Brain microvascular endothelial cell (primary cell): ENCODE data around the gene RABGEF1.
A peak's percentile ranks its signal among the peaks of the same experiment; 100 is the strongest.
"Not testable (repeated sequence)": the region's sequence is repeated elsewhere in the genome, so short reads cannot be mapped to it uniquely, and the experiment has no call there.

ENCODE experiments used
- DNase-seq: peaks from one replicate; pipeline ENCODE4 v3.0.0-alpha.2; 2020
- H3K27ac ChIP-seq: fragments of 250-450 bp; sonication (Bioruptor Pico); 2 replicates; pipeline ENCODE4 v1.5.1; 2020; ENCODE audit warnings: mild to moderate bottlenecking, moderate library complexity
- H3K27me3 ChIP-seq: fragments of 250-450 bp; sonication (Bioruptor Pico); replicated peaks from 2 replicates; pipeline ENCODE4 v1.5.1; 2020; ENCODE audit warnings: mild to moderate bottlenecking
- H3K36me3 ChIP-seq: fragments of 250-450 bp; sonication (Bioruptor Pico); replicated peaks from 2 replicates; pipeline ENCODE4 v1.5.1; 2020; ENCODE audit warnings: mild to moderate bottlenecking
- H3K4me3 ChIP-seq: 2 replicates; pipeline ENCODE4 v1.5.1; 2011; ENCODE audit warnings: low read depth, mild to moderate bottlenecking, control low read depth, low read length, moderate library complexity
- in situ Hi-C: cut with HindIII; loops from 2 replicates; pipeline ENCODE4 v1.10.0; 2017; ENCODE audit warnings: low sequenced_read_pairs, low pct_ligation_motif_present
- TF ChIP-seq, protein P1 (sequence below): IDR thresholded peaks from 2 replicates; pipeline ENCODE4 v1.5.1; 2011; ENCODE audit warnings: low read depth, mild to moderate bottlenecking, moderate library complexity, low read length, control low read depth, inconsistent platforms; ENCODE audit errors: missing control alignments

RABGEF1 gene

DNA sequence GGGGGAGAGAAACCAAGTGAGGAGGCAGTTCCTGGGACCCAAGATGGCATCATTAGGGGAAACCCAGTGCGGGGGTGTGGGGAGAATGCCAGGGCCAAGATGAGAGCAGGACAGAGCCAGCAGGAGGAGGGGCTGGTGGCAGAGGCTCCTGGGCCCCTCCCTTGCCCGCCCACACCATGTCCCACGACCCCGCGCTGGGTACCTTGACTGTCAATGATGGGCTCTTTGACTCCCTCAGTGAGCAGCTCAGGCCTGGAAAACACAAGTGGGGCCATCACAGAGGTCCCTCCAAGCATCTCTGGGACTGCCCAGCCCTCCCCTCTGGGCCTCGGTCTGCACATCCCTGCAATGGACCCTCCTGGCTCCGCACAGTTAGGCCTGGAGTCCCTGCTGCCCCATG, 75.4 kb downstream of the RABGEF1 start:
- Histone ChIP-seq H3K27ac (no peak overlapping the region), H3K27me3 (no peaks in the 10 kb centered on the region), H3K4me3 (no peak overlapping the region), H3K36me3 (peaks cover 7% of the 10 kb centered on the region)
- TF ChIP-seq, protein P1, sequence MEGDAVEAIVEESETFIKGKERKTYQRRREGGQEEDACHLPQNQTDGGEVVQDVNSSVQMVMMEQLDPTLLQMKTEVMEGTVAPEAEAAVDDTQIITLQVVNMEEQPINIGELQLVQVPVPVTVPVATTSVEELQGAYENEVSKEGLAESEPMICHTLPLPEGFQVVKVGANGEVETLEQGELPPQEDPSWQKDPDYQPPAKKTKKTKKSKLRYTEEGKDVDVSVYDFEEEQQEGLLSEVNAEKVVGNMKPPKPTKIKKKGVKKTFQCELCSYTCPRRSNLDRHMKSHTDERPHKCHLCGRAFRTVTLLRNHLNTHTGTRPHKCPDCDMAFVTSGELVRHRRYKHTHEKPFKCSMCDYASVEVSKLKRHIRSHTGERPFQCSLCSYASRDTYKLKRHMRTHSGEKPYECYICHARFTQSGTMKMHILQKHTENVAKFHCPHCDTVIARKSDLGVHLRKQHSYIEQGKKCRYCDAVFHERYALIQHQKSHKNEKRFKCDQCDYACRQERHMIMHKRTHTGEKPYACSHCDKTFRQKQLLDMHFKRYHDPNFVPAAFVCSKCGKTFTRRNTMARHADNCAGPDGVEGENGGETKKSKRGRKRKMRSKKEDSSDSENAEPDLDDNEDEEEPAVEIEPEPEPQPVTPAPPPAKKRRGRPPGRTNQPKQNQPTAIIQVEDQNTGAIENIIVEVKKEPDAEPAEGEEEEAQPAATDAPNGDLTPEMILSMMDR: no peak
- in situ Hi-C loops: no loop called here
- no peak for DNase-seq

GRCh38 chr7:66816658-66817057, 76.1 kb downstream of the RABGEF1 start:
- in situ Hi-C loops, H3K27me3 ChIP-seq, H3K27ac ChIP-seq, H3K36me3 ChIP-seq, H3K4me3 ChIP-seq, DNase-seq: not testable (repeated sequence)

- in situ Hi-C loops, DNase-seq, H3K27ac ChIP-seq, H3K4me3 ChIP-seq, H3K36me3 ChIP-seq, H3K27me3 ChIP-seq: not testable (repeated sequence)
Measured at GRCh38 chr7:66817208-66817795, 76.8 kb downstream of the RABGEF1 start.

- H3K27ac ChIP-seq, in situ Hi-C loops, H3K4me3 ChIP-seq, H3K27me3 ChIP-seq, DNase-seq, H3K36me3 ChIP-seq: not testable (repeated sequence)
Measured at GRCh38 chr7:66817956-66818355, 77.4 kb downstream of the RABGEF1 start.

DNA sequence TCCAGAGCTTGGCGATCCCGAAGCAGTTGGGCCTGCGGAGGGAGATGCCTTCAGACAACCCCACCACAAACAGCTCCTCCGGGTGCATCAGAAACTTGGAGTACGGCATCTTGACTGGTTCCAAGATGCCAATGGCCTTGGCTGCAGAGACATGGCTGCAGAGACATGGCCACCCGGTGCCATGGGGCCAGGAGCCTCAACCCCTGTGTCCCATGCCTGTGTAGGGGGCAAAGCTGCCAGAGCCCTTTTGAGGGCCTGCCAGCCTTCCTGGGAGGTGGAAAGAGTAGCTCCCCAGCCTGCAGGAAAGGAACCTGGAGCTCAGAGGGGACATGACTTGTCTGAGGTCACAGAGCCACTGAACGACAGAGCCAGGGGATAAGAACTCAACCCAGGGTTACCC, 83.5 kb downstream of the RABGEF1 start:
- Histone ChIP-seq H3K4me3 (no peak overlapping the region), H3K36me3 (no peaks in the 10 kb centered on the region), H3K27me3 (no peaks in the 10 kb centered on the region), H3K27ac (no peak overlapping the region)
- DNase-seq: no peak
- TF ChIP-seq, protein P1: no peak
- in situ Hi-C loops: no loop called here

DNA sequence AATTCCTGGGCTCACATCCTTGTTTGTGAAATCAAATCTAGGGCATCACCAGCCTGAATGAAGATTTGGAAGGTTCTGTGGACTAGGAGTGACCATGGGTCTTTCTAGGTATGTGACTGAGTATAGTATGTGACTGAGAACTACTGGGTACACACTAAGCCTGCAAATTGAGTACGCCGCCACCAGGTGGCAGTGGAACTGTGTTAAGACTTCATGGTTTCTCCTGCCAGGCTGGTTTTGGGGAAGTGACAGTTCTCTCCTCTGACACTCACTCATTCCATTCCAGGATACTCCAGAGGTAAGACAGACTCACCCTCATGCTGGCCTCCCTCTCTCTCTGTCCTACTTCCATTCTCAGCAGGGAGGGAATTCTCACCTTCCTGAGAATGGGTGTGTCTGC, 85.0 kb downstream of the RABGEF1 start:
- TF ChIP-seq, protein P1: peak; percentile 50
- H3K4me3 ChIP-seq, H3K36me3 ChIP-seq, H3K27me3 ChIP-seq, in situ Hi-C loops, H3K27ac ChIP-seq: not testable (repeated sequence)
- peak; percentile 42 for DNase-seq

DNA sequence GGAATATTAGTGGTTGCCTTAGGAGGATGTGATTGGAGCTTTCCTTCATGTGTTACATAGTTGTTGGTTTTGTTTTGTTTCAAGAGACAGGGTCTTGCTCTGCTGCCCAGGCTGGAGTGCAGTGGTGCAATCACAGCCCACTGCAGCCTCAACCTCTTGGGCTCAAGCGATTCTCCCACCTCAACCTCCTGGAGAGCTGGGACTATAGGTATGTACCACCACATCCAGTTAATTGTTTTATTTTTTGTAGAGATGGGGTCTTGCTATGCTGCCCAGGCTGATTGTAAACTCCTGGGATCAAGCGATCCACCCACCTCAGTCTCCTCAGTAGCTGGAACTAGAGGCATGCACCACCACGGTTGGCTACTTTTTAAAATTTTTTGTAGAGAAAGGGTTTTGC, 86.1 kb downstream of the RABGEF1 start:
- TF ChIP-seq, protein P1: no peak
- in situ Hi-C loops: no loop called here
- no peaks in the 10 kb centered on the region for H3K36me3 ChIP-seq
- DNase-seq: no peak
- H3K4me3 ChIP-seq: no peak overlapping the region
- H3K27ac ChIP-seq: no peak overlapping the region
- H3K27me3 ChIP-seq: no peaks in the 10 kb centered on the region

- in situ Hi-C loops, H3K36me3 ChIP-seq, H3K4me3 ChIP-seq, H3K27me3 ChIP-seq, DNase-seq, H3K27ac ChIP-seq: not testable (repeated sequence)
Measured at GRCh38 chr7:66830976-66831375, 90.4 kb downstream of the RABGEF1 start.
